H9 (cell line): ENCODE results near the gene WFS1. TPM values are rescaled to one million over a fixed set of nuclear protein-coding genes. Genes with fewer than 3 reads are reported as not detected.

Experiments
- DNase-seq: peaks from one replicate; pipeline ENCODE4 v3.0.0-alpha.2; 2017
- H2AFZ ChIP-seq: one replicate; pipeline ENCODE4 v1.6.1; 2013; ENCODE audit warnings: mild to moderate bottlenecking, low read length, control low read depth, moderate library complexity
- H2AK5ac ChIP-seq: 2 replicates; pipeline ENCODE4 v1.6.1; 2013; ENCODE audit warnings: low read length, control low read depth, mixed read lengths; ENCODE audit not compliant: insufficient read length
- H2BK120ac ChIP-seq: one replicate; pipeline ENCODE4 v1.6.1; 2013; ENCODE audit warnings: low read depth, mild to moderate bottlenecking, low read length, control low read depth, inconsistent platforms; ENCODE audit not compliant: poor library complexity, severe bottlenecking
- H2BK12ac ChIP-seq: 2 replicates; pipeline ENCODE4 v1.6.1; 2013; ENCODE audit warnings: low read length, control low read depth, mixed read lengths, low read depth; ENCODE audit not compliant: insufficient read length
- H2BK15ac ChIP-seq: 2 replicates; pipeline ENCODE4 v1.6.1; 2013; ENCODE audit warnings: low read depth, low read length, control low read depth
- H2BK20ac ChIP-seq: one replicate; pipeline ENCODE4 v1.6.1; 2013; ENCODE audit warnings: low read depth, mild to moderate bottlenecking, low read length, control low read depth, inconsistent platforms; ENCODE audit not compliant: poor library complexity, severe bottlenecking
- H2BK5ac ChIP-seq: 2 replicates; pipeline ENCODE4 v1.6.1; 2013; ENCODE audit warnings: low read length, control low read depth, mixed read lengths; ENCODE audit not compliant: insufficient read length
- H3K14ac ChIP-seq: 2 replicates; pipeline ENCODE4 v1.6.1; 2013; ENCODE audit warnings: low read length, control low read depth; ENCODE audit not compliant: insufficient read depth
- H3K18ac ChIP-seq: 2 replicates; pipeline ENCODE4 v1.6.1; 2013; ENCODE audit warnings: low read depth, mild to moderate bottlenecking, mixed read lengths, low read length, control low read depth; ENCODE audit not compliant: insufficient read length
- H3K23ac ChIP-seq: 2 replicates; pipeline ENCODE4 v1.6.1; 2013; ENCODE audit warnings: low read length, control low read depth, mixed read lengths, low read depth; ENCODE audit not compliant: insufficient read length
- H3K23me2 ChIP-seq: 2 replicates; pipeline ENCODE4 v1.6.1; 2013; ENCODE audit warnings: low read depth, mild to moderate bottlenecking, mixed read lengths, low read length, control low read depth; ENCODE audit not compliant: insufficient read length, poor library complexity, severe bottlenecking
- H3K27ac ChIP-seq: 2 replicates; pipeline ENCODE4 v1.5.1; 2013; ENCODE audit warnings: low read length, control low read depth, mixed read lengths, low read depth; ENCODE audit not compliant: insufficient read length
- H3K27me3 ChIP-seq: 2 replicates; pipeline ENCODE4 v1.6.1; 2013; ENCODE audit warnings: low read length, control low read depth, inconsistent platforms; ENCODE audit not compliant: insufficient read depth
- H3K4ac ChIP-seq: 2 replicates; pipeline ENCODE4 v1.6.1; 2013; ENCODE audit warnings: low read depth, mild to moderate bottlenecking, control low read depth, inconsistent platforms, low read length, moderate library complexity
- H3K4me1 ChIP-seq: 2 replicates; pipeline ENCODE4 v1.6.1; 2013; ENCODE audit warnings: low read length, control low read depth, inconsistent platforms; ENCODE audit not compliant: insufficient read depth
- H3K4me2 ChIP-seq: 2 replicates; pipeline ENCODE4 v1.6.1; 2013; ENCODE audit warnings: low read length, control low read depth, mixed read lengths; ENCODE audit not compliant: insufficient read length, insufficient read depth
- H3K56ac ChIP-seq: 2 replicates; pipeline ENCODE4 v1.6.1; 2013; ENCODE audit warnings: low read depth, mild to moderate bottlenecking, mixed read lengths, low read length, control low read depth; ENCODE audit not compliant: insufficient read length
- H3K79me1 ChIP-seq: 2 replicates; pipeline ENCODE4 v1.6.1; 2013; ENCODE audit warnings: low read depth, mild to moderate bottlenecking, moderate library complexity, low read length, control low read depth, inconsistent platforms; ENCODE audit not compliant: insufficient read depth, poor library complexity, severe bottlenecking
- H3K79me2 ChIP-seq: 2 replicates; pipeline ENCODE4 v1.6.1; 2013; ENCODE audit warnings: low read length, control low read depth, inconsistent platforms; ENCODE audit not compliant: insufficient read depth
- H3K9ac ChIP-seq: 2 replicates; pipeline ENCODE4 v1.6.1; 2013; ENCODE audit warnings: low read length, control low read depth, mixed read lengths; ENCODE audit not compliant: insufficient read length; ENCODE audit errors: extremely low read depth
- H3K9me3 ChIP-seq: one replicate; pipeline ENCODE4 v1.6.1; 2013; ENCODE audit warnings: low read depth, low read length, inconsistent platforms; ENCODE audit not compliant: control insufficient read depth
- H3T11ph ChIP-seq: one replicate; pipeline ENCODE4 v1.6.1; 2013; ENCODE audit warnings: mild to moderate bottlenecking, low read length, control low read depth, inconsistent platforms
- H4K20me1 ChIP-seq: one replicate; pipeline ENCODE4 v1.6.1; 2013; ENCODE audit not compliant: control insufficient read depth, insufficient read length, insufficient read depth
- H4K5ac ChIP-seq: 2 replicates; pipeline ENCODE4 v1.6.1; 2013; ENCODE audit warnings: low read depth, mild to moderate bottlenecking, mixed read lengths, low read length, control low read depth; ENCODE audit not compliant: insufficient read length
- H4K8ac ChIP-seq: replicated peaks from 2 replicates; pipeline ENCODE4 v1.6.1; 2013; ENCODE audit warnings: low read length, control low read depth, mixed read lengths, low read depth; ENCODE audit not compliant: insufficient read length
- H4K91ac ChIP-seq: 2 replicates; pipeline ENCODE4 v1.6.1; 2013; ENCODE audit warnings: low read depth, mild to moderate bottlenecking, moderate library complexity, mixed read lengths, low read length, control low read depth; ENCODE audit not compliant: insufficient read length
- H3K27ac Mint-ChIP-seq, 3 experiments: 2 replicates in 2 of 3; 3 replicates in 1 of 3; pipeline ENCODE4 v1.8.0; 2020 to 2021; ENCODE audit warnings: mixed read lengths in 3 of 3, mild to moderate bottlenecking in 1 of 3, moderate library complexity in 1 of 3
- H3K27me3 Mint-ChIP-seq: 2 replicates; pipeline ENCODE4 v1.8.0; 2021; ENCODE audit warnings: low read depth, mild to moderate bottlenecking, moderate library complexity, mixed read lengths
- H3K36me3 Mint-ChIP-seq, 3 experiments: 2 replicates in 2 of 3; 3 replicates in 1 of 3; pipeline ENCODE4 v1.8.0; 2020 to 2021; ENCODE audit warnings: low read depth in 3 of 3, mixed read lengths in 3 of 3; ENCODE audit not compliant: insufficient read depth in 1 of 3
- H3K4me1 Mint-ChIP-seq, 2 experiments: 2 replicates each; pipeline ENCODE4 v1.8.0; 2020; ENCODE audit warnings: mixed read lengths in 2 of 2
- H3K4me3 Mint-ChIP-seq, 2 experiments: 2 replicates in 1 of 2; 3 replicates in 1 of 2; pipeline ENCODE4 v1.8.0; 2020 to 2021; ENCODE audit warnings: mild to moderate bottlenecking in 2 of 2, mixed read lengths in 2 of 2, moderate library complexity in 1 of 2
- H3K9me3 Mint-ChIP-seq, 2 experiments: 2 replicates in 1 of 2; 3 replicates in 1 of 2; pipeline ENCODE4 v1.8.0; 2020; ENCODE audit warnings: mild to moderate bottlenecking in 2 of 2, mixed read lengths in 2 of 2, moderate library complexity in 1 of 2
- CTCF ChIP-seq: fragments of 200-600 bp; sonication (generic); conservative IDR thresholded peaks from 3 replicates; pipeline ENCODE4 v1.8.0; 2021; ENCODE audit warnings: antibody characterized with exemption, mild to moderate bottlenecking
- WGBS: extraction: QIAGEN DNeasy Blood & Tissue Kit; methylation state at CpG from one replicate; pipeline ENCODE4 v1.1.7; 2013; ENCODE audit warnings: missing lambda C conversion rate, low lambda C conversion rate, mixed read lengths; ENCODE audit not compliant: insufficient read length; ENCODE audit errors: extremely low coverage; 5-methylcytosine and 5-hydroxymethylcytosine counted together
- total RNA-seq: library from RNA; stranded (reverse); gene quantifications from 2 replicates; pipeline ENCODE4 v1.2.1, GENCODE V29; 2021

Gene WFS1
- total RNA-seq, 1 experiment from 2014 or later = 18.9 TPM

- no peak overlapping the region for H3K27ac ChIP-seq
- H4K91ac ChIP-seq = no peak overlapping the region
- Mint-ChIP-seq H3K4me3 (no peak overlapping the region), H3K36me3 (peaks cover 11 to 43% (median 32%) of the 10 kb centered on the region in 3 experiments), H3K4me1 (no peaks in the 10 kb centered on the region), H3K27me3 (no peaks in the 10 kb centered on the region; the same call in 1 of the 2 replicates), H3K9me3 (no peaks in the 10 kb centered on the region), H3K27ac (no peak overlapping the region)
- TF ChIP-seq CTCF = no peak
- no peaks in the 10 kb centered on the region for H3K79me1 ChIP-seq
- no peaks in the 10 kb centered on the region for H3K23me2 ChIP-seq
- H3K4me2 ChIP-seq = no peak overlapping the region
- no peak overlapping the region for H3K4ac ChIP-seq
- H3K14ac ChIP-seq = no peak overlapping the region
- H3T11ph ChIP-seq = no peak overlapping the region
- H2BK12ac ChIP-seq = no peak overlapping the region
- H2BK20ac ChIP-seq = no peak overlapping the region
- H3K56ac ChIP-seq = no peak overlapping the region
- no peak overlapping the region for H3K23ac ChIP-seq
- H3K27me3 ChIP-seq = no peaks in the 10 kb centered on the region
- H3K9me3 ChIP-seq = no peaks in the 10 kb centered on the region
- no peak for DNase-seq
- no peak overlapping the region for H4K8ac ChIP-seq
- no peak overlapping the region for H2BK5ac ChIP-seq
- no peak overlapping the region for H2AK5ac ChIP-seq
- no peak overlapping the region for H2BK120ac ChIP-seq
- H4K5ac ChIP-seq = no peak overlapping the region
- no peaks in the 10 kb centered on the region for H3K79me2 ChIP-seq
- no peaks in the 10 kb centered on the region for H3K4me1 ChIP-seq
- no peak overlapping the region for H3K18ac ChIP-seq
- H3K9ac ChIP-seq = no peak overlapping the region
- no peak overlapping the region for H2BK15ac ChIP-seq
- no peak overlapping the region for H2AFZ ChIP-seq
- H4K20me1 ChIP-seq = no peaks in the 10 kb centered on the region
- WGBS = no CpG with 5 or more reads among the region's 7 CpGs
Observed at GRCh38 chr4:6290256-6290655, 20.6 kb downstream of the WFS1 start.
